ENCODE data around the gene TICAM1. TPM values are rescaled to one million over a fixed set of nuclear protein-coding genes. Genes with fewer than 3 reads are reported as not detected.

Gene TICAM1
- total and polyA plus RNA-seq, 10 of the 15 experiments (the other 5 are each of a cell fraction or from before 2014, with no cell fraction given), result 0.31 to 31.1 (median 5.3) TPM

DNA sequence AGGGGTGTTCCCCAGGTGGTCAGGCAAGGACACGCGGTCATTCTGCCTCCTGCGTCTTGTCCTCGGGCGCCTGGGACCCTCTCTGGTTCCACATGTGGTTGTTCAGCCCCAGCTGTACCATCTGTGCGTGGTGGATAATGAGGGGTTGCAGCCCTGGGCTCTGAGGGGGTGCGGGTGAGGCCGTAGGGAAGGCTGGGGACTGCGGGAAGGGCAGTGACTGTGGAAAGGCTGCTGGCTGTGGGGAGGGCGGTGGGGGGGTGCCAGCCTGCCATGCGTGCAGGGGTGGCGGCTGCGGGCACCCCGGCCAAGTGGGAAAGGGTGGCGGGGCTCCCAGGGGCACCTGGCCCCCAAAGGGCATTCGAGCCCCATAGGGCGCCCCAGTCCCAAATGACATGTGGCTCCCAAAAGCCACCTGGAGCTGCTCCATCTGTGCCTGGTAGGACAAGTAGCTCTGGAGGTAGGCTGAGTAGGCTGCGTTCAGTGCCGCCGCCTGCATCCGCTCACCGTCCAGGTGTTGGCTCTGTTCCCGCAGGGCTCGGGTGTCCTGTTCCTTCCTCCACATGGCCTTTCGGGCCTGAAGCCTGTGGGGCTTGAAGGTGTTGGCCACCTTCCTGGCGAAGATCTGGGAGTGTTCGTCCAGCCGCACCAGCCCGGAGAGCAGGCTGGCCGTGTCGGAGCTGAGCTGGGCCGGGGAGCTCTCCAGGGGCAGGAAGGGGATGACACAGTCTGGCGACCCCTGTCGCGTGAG, 15.1 kb downstream of the TICAM1 start:
- in situ Hi-C loops (cut with MboI), result no loop called here
- Histone ChIP-seq H3K27ac (ENCODE audit: control insufficient read depth, insufficient read depth) (no peak overlapping the region), H3K27me3 (replicated peaks in 1 of 2; ENCODE audit: control insufficient read depth in 2 of 2, insufficient read depth in 2 of 2, low read length in 1 of 2) (no peaks in the 10 kb centered on the region), H3K4me2 (ENCODE audit: control insufficient read depth, insufficient read depth) (no peak overlapping the region; the same call in 1 of the 2 replicates), H2AFZ (ENCODE audit: control insufficient read depth, low read depth, low read length) (no peak overlapping the region), H3K79me2 (ENCODE audit: control insufficient read depth, insufficient read depth, low read length) (peaks cover 2% of the 10 kb centered on the region), H3K36me3 (ENCODE audit: control insufficient read depth in 2 of 2, insufficient read depth in 2 of 2, low read length in 1 of 2) (peaks cover 5 to 25% of the 10 kb centered on the region in 2 experiments; a peak in 3 of 4 replicates), H4K20me1 (ENCODE audit: control insufficient read depth, insufficient read depth) (no peaks in the 10 kb centered on the region), H3K4me3 (no peak overlapping the region), H3K9me3 (replicated peaks; ENCODE audit: control insufficient read depth, insufficient read depth, low read length) (no peaks in the 10 kb centered on the region; the same call in 2 of the 3 replicates), H3K4me1 (ENCODE audit: control insufficient read depth, insufficient read depth, low read length) (peaks cover 14% of the 10 kb centered on the region), H3K9ac (ENCODE audit: control insufficient read depth, insufficient read depth, low read length) (no peak overlapping the region)
- TF ChIP-seq YBX1 (IDR thresholded peaks at IDR 0.05) (no peak), POLR2A (IDR thresholded peaks at IDR 0.05; ENCODE audit: low read depth, low read length) (peak; percentile 52), SMARCA5 (IDR thresholded peaks at IDR 0.05) (no peak)
- SMC1A ChIA-PET (ENCODE audit: uncharacterized antibody, unreplicated experiment), result no interaction called here
- DNase-seq (ENCODE audit: low read depth, low spot score) (no peak), FAIRE-seq (no peak), ATAC-seq (no peak)
- RAD21 ChIA-PET (ENCODE audit: unreplicated experiment), result no interaction called here
- intact Hi-C loops (cut with micrococcal nuclease; ENCODE audit: unreplicated experiment), result no loop called here
- CTCF ChIA-PET, result interaction anchor here (0.9 to 2.2 kb wide), 3 partner anchors 11 to 96 kb away, joined by 3 to 10 read pairs (median 6); no protein-coding TSS in a partner anchor
- BruUV-seq (replicated peaks), result no TSS peak
- WGBS (ENCODE audit: insufficient coverage, insufficient replicate concordance, low lambda C conversion rate, missing lambda C conversion rate), result 96% methylated on average over 31 of the region's 35 CpGs
- POLR2A ChIA-PET, result interaction anchor here (0.6 to 0.8 kb wide), 2 partner anchors 36 to 96 kb away, joined by 4 to 6 read pairs; no protein-coding TSS in a partner anchor

DNA sequence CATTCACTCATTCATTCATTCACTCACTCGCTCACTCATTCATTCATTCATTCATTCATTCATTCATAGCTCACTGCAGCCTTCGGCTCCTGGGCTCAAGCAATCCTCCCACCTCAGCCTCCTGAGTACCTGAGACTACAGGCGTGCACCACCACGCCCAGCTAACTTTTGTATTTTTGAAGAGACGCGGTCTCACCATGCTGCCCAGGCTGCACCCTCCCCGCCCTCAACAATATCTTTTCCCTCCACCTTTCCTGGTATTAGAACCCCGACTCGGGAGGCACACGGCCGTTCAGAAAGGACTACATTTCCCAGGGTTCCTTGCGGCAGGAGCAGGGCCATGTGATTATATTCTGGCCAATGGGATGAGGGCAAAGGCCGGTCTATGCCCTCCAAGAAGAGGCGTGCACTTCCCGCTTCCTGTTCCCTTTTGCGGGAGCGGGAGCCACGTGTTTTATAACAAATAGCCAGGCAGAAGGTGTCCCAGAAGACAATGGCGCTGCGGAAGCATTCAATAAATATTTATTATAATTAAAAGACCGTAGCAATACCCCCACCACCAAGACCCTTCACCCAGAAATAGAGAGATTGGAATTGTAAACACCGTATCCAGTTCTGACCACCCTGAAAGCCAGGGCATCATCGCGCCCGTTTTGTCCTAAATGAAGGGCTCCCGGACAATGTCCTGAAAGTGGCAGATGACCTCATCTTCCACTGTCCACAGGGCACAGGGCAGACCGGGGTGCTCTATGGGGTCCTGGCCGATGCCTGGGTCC, 15.9 kb downstream of the TICAM1 start:
- intact Hi-C loops (cut with micrococcal nuclease; ENCODE audit: unreplicated experiment), result no loop called here
- ChIA-PET CTCF (interaction anchor here (8.3 to 9.5 kb wide), 2 partner anchors 12 to 36 kb away, joined by 148 to 346 read pairs; partner anchors contain the start of gene TICAM1), SMC1A (ENCODE audit: uncharacterized antibody, unreplicated experiment) (interaction anchor here (1.5 to 9.1 kb wide), 2 partner anchors 34 to 96 kb away, joined by 3 to 176 read pairs; no protein-coding TSS in a partner anchor), RAD21 (ENCODE audit: unreplicated experiment) (no interaction called here), POLR2A (interaction anchor here (0.6 kb wide), 1 partner anchor 14 kb away, joined by 7 read pairs; no protein-coding TSS in a partner anchor)
- WGBS (ENCODE audit: insufficient coverage, insufficient replicate concordance, low lambda C conversion rate, missing lambda C conversion rate), result 36% methylated on average over 28 of the region's 28 CpGs
- H4K20me1 ChIP-seq (ENCODE audit: control insufficient read depth, insufficient read depth), result no peaks in the 10 kb centered on the region
- no peak overlapping the region for H3K4me3 ChIP-seq
- peak overlapping the region; percentile 47; the same call in 1 of the 2 replicates for H3K4me2 ChIP-seq (ENCODE audit: control insufficient read depth, insufficient read depth)
- peak; percentile 75 for FAIRE-seq
- in situ Hi-C loops (cut with MboI), result no loop called here
- ATAC-seq, result peak; percentile 82
- DNase-seq (ENCODE audit: low read depth, low spot score), result peak; percentile 48
- H3K27me3 ChIP-seq (replicated peaks in 1 of 2; ENCODE audit: control insufficient read depth in 2 of 2, insufficient read depth in 2 of 2, low read length in 1 of 2), result no peaks in the 10 kb centered on the region
- no TSS peak for BruUV-seq (replicated peaks)
- H3K9me3 ChIP-seq (replicated peaks; ENCODE audit: control insufficient read depth, insufficient read depth, low read length), result no peaks in the 10 kb centered on the region; the same call in 2 of the 3 replicates
- peaks cover 5 to 25% of the 10 kb centered on the region in 2 experiments; a peak in 3 of 4 replicates for H3K36me3 ChIP-seq (ENCODE audit: control insufficient read depth in 2 of 2, insufficient read depth in 2 of 2, low read length in 1 of 2)
- H3K9ac ChIP-seq (ENCODE audit: control insufficient read depth, insufficient read depth, low read length), result no peak overlapping the region
- H3K79me2 ChIP-seq (ENCODE audit: control insufficient read depth, insufficient read depth, low read length), result no peaks in the 10 kb centered on the region
- H3K4me1 ChIP-seq (ENCODE audit: control insufficient read depth, insufficient read depth, low read length), result peaks cover 14% of the 10 kb centered on the region
- H3K27ac ChIP-seq (ENCODE audit: control insufficient read depth, insufficient read depth), result no peak overlapping the region
- H2AFZ ChIP-seq (ENCODE audit: control insufficient read depth, low read depth, low read length), result no peak overlapping the region
- TF ChIP-seq NR2F1 (conservative IDR thresholded peaks at IDR 0.05), result no peak
- no peak; the same call in 1 of the 2 replicates for TF ChIP-seq ZBED1 (IDR thresholded peaks at IDR 0.05; ENCODE audit: borderline replicate concordance)
- TF ChIP-seq GABPA (IDR thresholded peaks at IDR 0.05; ENCODE audit: low read depth), result peak; percentile 71
- no peak for TF ChIP-seq EGR1 (IDR thresholded peaks at IDR 0.05; ENCODE audit: borderline replicate concordance in 1 of 2, low read depth in 2 of 2, low read length in 2 of 2)
- TF ChIP-seq BRCA1 (IDR thresholded peaks at IDR 0.05; ENCODE audit: low read depth, low read length), result no peak
- TF ChIP-seq, protein P1, sequence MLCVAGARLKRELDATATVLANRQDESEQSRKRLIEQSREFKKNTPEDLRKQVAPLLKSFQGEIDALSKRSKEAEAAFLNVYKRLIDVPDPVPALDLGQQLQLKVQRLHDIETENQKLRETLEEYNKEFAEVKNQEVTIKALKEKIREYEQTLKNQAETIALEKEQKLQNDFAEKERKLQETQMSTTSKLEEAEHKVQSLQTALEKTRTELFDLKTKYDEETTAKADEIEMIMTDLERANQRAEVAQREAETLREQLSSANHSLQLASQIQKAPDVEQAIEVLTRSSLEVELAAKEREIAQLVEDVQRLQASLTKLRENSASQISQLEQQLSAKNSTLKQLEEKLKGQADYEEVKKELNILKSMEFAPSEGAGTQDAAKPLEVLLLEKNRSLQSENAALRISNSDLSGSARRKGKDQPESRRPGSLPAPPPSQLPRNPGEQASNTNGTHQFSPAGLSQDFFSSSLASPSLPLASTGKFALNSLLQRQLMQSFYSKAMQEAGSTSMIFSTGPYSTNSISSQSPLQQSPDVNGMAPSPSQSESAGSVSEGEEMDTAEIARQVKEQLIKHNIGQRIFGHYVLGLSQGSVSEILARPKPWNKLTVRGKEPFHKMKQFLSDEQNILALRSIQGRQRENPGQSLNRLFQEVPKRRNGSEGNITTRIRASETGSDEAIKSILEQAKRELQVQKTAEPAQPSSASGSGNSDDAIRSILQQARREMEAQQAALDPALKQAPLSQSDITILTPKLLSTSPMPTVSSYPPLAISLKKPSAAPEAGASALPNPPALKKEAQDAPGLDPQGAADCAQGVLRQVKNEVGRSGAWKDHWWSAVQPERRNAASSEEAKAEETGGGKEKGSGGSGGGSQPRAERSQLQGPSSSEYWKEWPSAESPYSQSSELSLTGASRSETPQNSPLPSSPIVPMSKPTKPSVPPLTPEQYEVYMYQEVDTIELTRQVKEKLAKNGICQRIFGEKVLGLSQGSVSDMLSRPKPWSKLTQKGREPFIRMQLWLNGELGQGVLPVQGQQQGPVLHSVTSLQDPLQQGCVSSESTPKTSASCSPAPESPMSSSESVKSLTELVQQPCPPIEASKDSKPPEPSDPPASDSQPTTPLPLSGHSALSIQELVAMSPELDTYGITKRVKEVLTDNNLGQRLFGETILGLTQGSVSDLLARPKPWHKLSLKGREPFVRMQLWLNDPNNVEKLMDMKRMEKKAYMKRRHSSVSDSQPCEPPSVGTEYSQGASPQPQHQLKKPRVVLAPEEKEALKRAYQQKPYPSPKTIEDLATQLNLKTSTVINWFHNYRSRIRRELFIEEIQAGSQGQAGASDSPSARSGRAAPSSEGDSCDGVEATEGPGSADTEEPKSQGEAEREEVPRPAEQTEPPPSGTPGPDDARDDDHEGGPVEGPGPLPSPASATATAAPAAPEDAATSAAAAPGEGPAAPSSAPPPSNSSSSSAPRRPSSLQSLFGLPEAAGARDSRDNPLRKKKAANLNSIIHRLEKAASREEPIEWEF (IDR thresholded peaks at IDR 0.05; ENCODE audit: insufficient replicate concordance, low read depth, low read length), result no peak
- no peak for TF ChIP-seq MYC (IDR thresholded peaks at IDR 0.05; ENCODE audit: insufficient read depth, insufficient read length, insufficient replicate concordance, low read length, severe bottlenecking)
